ACC112 (cell line): ENCODE measurements around the gene PITHD1.
"Not testable (repeated sequence)": the region's sequence is repeated elsewhere in the genome, so short reads cannot be mapped to it uniquely, and the experiment has no call there.

Experiments used
- H2AFZ ChIP-seq: fragments of 200-600 bp; sonication (generic); one replicate; pipeline ENCODE4 v1.6.0; 2017; ENCODE audit warnings: antibody characterized with exemption, low read length; ENCODE audit not compliant: unreplicated experiment
- H3K27ac ChIP-seq: fragments of 200-600 bp; sonication (generic); 2 replicates; pipeline ENCODE4 v1.5.1; 2014; ENCODE audit warnings: low read depth, mild to moderate bottlenecking, antibody characterized with exemption, low read length, moderate library complexity
- H3K27me3 ChIP-seq: fragments of 200-600 bp; sonication (generic); 2 replicates; pipeline ENCODE4 v1.6.1; 2014; ENCODE audit warnings: mild to moderate bottlenecking, antibody characterized with exemption, low read length, moderate library complexity, mixed read lengths; ENCODE audit not compliant: insufficient read depth
- H3K36me3 ChIP-seq: fragments of 200-600 bp; sonication (generic); 2 replicates; pipeline ENCODE4 v1.6.1; 2016; ENCODE audit warnings: mild to moderate bottlenecking, antibody characterized with exemption, low read length, moderate library complexity, mixed read lengths; ENCODE audit not compliant: insufficient read depth
- H3K4me1 ChIP-seq: fragments of 200-600 bp; sonication (generic); one replicate; pipeline ENCODE4 v1.6.1; 2016; ENCODE audit warnings: low read length, mixed read lengths; ENCODE audit not compliant: insufficient read depth, unreplicated experiment, control insufficient read depth
- H3K4me3 ChIP-seq: fragments of 200-600 bp; sonication (generic); 2 replicates; pipeline ENCODE4 v1.5.1; 2014; ENCODE audit warnings: mild to moderate bottlenecking, low read depth, low read length
- H3K79me2 ChIP-seq: fragments of 200-600 bp; sonication (generic); one replicate; pipeline ENCODE4 v1.6.0; 2016; ENCODE audit warnings: low read length; ENCODE audit not compliant: control insufficient read depth, unreplicated experiment, insufficient read depth

PITHD1 gene

DNA sequence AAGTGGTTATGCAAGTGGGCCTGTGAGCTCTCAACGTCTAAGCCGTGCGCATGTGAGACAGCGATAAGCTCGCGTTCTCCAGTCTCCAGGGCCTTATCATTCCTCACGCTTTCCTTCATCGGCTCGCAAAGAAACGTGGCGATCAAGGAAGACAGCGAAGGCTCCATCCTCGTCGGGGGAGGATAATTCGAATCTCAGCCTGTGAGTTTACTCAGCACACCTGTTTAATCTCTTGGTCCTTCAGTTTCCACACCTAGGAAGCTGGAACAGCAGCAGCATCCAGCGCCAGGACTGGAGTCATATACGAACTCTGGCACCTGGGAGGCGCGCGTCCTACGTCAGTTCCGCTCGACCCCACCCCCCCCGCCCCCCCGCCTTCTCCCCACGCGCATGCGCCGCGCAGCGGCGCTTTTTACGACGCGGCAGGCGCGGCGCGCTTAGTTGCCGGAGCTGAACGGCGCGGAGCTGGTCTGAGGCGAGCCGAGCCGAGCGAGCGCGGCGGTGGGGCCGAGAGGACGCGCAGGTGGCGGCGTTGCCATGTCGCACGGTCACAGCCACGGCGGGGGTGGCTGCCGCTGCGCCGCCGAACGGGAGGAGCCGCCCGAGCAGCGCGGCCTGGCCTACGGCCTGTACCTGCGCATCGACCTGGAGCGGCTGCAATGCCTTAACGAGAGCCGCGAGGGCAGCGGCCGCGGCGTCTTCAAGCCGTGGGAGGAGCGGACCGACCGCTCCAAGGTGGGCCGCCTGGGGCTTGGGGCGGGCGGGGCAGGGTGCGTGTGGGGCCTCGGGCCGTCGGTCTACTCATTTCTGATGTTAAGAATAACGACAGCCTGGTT is at the start of gene PITHD1:
Gene PITHD1 (plus strand): TSS at position 440 of the 836 bp plus-strand sequence. CDS start 98 bp downstream, at position 538.
- H3K4me1 ChIP-seq, result peaks cover 22% of the 10 kb centered on the region
- H2AFZ ChIP-seq, result peak within 1 kb of the TSS; percentile 33
- peaks cover 3% of the 10 kb centered on the region; the same call in 1 of the 2 replicates for H3K36me3 ChIP-seq
- H3K27ac ChIP-seq, result peak within 1 kb of the TSS; percentile 78
- H3K79me2 ChIP-seq, result peaks cover 53% of the 10 kb centered on the region
- peak within 1 kb of the TSS; percentile 85 for H3K4me3 ChIP-seq
- no peaks in the 10 kb centered on the region for H3K27me3 ChIP-seq

- H3K36me3 ChIP-seq, result no peaks in the 10 kb centered on the region
- no peaks in the 10 kb centered on the region for H3K79me2 ChIP-seq
- no peaks in the 10 kb centered on the region for H3K27me3 ChIP-seq
- peak overlapping the region; percentile 45; the same call in 1 of the 2 replicates for H3K27ac ChIP-seq
- no peak overlapping the region for H2AFZ ChIP-seq
- peaks cover 8% of the 10 kb centered on the region for H3K4me1 ChIP-seq
- H3K4me3 ChIP-seq, result no peak overlapping the region
Observed at GRCh38 chr1:23732363-23733224, 45.6 kb upstream of the PITHD1 start.

- H3K36me3 ChIP-seq, H3K4me1 ChIP-seq, H3K4me3 ChIP-seq, H3K79me2 ChIP-seq, H2AFZ ChIP-seq, H3K27me3 ChIP-seq, H3K27ac ChIP-seq: not testable (repeated sequence)
Observed at GRCh38 chr1:23733281-23733680, 44.9 kb upstream of the PITHD1 start.

GRCh38 chr1:23736437-23737134 is 41.6 kb upstream of the PITHD1 start:
- Histone ChIP-seq H2AFZ (no peak overlapping the region), H3K27ac (no peak overlapping the region), H3K27me3 (no peaks in the 10 kb centered on the region), H3K36me3 (no peaks in the 10 kb centered on the region), H3K4me3 (no peak overlapping the region), H3K79me2 (no peaks in the 10 kb centered on the region), H3K4me1 (peaks cover 8% of the 10 kb centered on the region)

DNA sequence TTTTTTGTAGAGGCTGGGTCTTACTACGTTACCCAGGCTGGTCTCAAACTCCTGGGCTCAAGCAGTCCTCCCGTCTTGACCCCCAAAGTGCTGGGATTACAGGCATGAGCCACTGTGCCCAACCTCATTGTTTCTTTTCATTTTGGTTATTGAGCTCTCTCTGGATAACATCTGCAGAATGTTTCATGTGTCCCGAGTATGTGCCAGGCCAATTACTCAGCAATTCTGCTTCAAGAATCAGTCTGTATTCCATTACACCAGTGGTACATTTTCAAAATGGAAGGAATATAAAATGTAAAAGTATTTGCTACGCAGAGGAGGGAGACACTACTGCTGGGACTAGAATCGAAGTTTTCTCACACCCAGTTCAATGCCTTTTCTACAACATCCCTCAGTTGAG is 36.6 kb upstream of the PITHD1 start:
- H3K4me1 ChIP-seq, result peaks cover 19% of the 10 kb centered on the region
- no peak overlapping the region for H3K27ac ChIP-seq
- H3K27me3 ChIP-seq, result no peaks in the 10 kb centered on the region
- no peak overlapping the region for H3K4me3 ChIP-seq
- no peak overlapping the region for H2AFZ ChIP-seq
- H3K36me3 ChIP-seq, result no peaks in the 10 kb centered on the region
- peaks cover 32% of the 10 kb centered on the region for H3K79me2 ChIP-seq

- peak overlapping the region; percentile 33 for H3K27ac ChIP-seq
- H3K27me3 ChIP-seq, result no peaks in the 10 kb centered on the region
- H3K79me2 ChIP-seq, result peaks cover 44% of the 10 kb centered on the region
- no peaks in the 10 kb centered on the region for H3K36me3 ChIP-seq
- peak overlapping the region; percentile 92 for H3K4me3 ChIP-seq
- peaks cover 25% of the 10 kb centered on the region for H3K4me1 ChIP-seq
- peak overlapping the region; percentile 99 for H2AFZ ChIP-seq
Observed at GRCh38 chr1:23742670-23743286, 35.4 kb upstream of the PITHD1 start.

DNA sequence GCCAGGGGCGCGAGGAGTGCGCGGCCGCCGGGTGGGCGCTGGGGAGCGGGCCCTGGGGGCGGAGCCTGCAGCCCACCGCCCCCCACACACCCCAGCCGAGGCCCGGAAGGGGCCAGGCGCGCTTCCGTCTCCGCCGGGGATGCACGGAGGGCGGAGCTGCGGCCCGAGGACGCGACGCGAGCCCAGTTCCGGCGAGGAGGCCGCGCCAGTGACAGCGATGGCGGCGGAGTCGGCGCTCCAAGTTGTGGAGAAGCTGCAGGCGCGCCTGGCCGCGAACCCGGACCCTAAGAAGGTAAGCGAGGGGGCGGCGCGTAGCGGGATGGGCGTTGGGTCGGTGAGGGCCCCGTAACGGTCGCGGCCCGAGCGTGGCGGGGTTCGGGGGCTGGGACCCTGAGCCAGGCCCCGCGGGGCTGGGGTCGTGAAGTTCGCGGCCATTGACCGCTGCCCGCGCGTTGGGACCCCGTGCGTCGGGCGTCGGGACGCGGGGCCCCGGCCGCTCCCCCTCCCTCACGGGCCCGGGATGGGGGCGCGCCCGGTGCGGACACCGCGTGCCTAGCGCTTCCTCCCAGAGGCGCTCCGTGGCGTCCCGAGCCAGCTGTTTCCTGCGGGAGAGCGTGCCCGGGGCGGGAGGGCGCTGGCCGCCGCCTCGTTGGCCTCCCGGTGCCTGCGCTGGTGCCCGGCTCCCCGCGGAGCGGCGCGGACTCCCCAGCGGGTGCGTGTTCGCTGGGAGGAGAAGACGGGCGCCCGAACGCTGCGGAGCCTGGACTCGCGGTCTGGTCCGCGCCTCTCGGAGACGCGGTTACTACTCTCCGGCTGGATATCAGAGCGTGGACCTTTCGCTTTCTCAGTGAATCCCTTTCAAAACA is 34.7 kb upstream of the PITHD1 start, which contains the start of gene ELOA:
Gene ELOA (plus strand): TSS at position 185 of the 866 bp plus-strand sequence. CDS start 33 bp downstream, at position 218.
- H3K4me3 ChIP-seq, result peak within 1 kb of the TSS; percentile 92
- H3K79me2 ChIP-seq, result peaks cover 52% of the 10 kb centered on the region
- peak within 1 kb of the TSS; percentile 99 for H2AFZ ChIP-seq
- peaks cover 31% of the 10 kb centered on the region for H3K4me1 ChIP-seq
- no peaks in the 10 kb centered on the region for H3K36me3 ChIP-seq
- H3K27me3 ChIP-seq, result no peaks in the 10 kb centered on the region
- peak within 1 kb of the TSS; percentile 70 for H3K27ac ChIP-seq

DNA sequence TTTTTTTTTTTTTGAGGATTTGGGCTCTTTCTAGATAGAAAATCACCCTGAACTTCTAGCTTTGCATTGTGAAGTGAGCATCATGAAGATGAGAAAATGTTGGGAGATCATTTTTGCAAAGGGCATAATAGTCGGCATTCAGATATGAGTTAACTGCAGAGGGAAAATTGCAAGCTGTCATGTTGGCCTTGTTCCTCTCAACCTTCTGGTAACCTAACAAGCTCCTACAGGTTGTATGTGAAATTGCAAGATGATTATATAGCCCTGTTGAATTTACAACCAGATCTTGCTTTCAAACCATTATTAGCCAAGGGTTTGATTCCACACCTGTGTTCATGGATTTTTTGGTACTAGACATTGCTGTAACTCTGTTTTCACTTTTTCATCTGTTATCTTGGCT is 32.7 kb upstream of the PITHD1 start:
- Histone ChIP-seq H3K4me3 (peak overlapping the region; percentile 92), H3K27me3 (no peaks in the 10 kb centered on the region), H3K36me3 (peaks cover under 1% of the 10 kb centered on the region; the same call in 1 of the 2 replicates), H3K79me2 (peaks cover 67% of the 10 kb centered on the region), H2AFZ (no peak overlapping the region), H3K4me1 (peaks cover 31% of the 10 kb centered on the region), H3K27ac (no peak overlapping the region)

- Histone ChIP-seq H2AFZ (no peak overlapping the region), H3K27me3 (no peaks in the 10 kb centered on the region), H3K4me3 (no peak overlapping the region), H3K27ac (no peak overlapping the region), H3K4me1 (peaks cover 24% of the 10 kb centered on the region), H3K36me3 (peaks cover 19% of the 10 kb centered on the region), H3K79me2 (peaks cover 81% of the 10 kb centered on the region)
Observed at GRCh38 chr1:23748016-23748415, 30.2 kb upstream of the PITHD1 start.
